ENCODE data around the gene WDR37.

The WDR37 gene

GRCh38 chr10:1180836-1181235 lies 124.7 kb downstream of the WDR37 start:
- in situ Hi-C loops (cut with HindIII; ENCODE audit: low pct_unique_long_range_greater_than_20kb, low sequenced_read_pairs): no loop called here
- DNase-seq (ENCODE audit: low read depth in 1 of 2, low spot score in 1 of 2): no peak
- TF ChIP-seq JUND (IDR thresholded peaks at IDR 0.05; ENCODE audit: low read depth): no peak
